HG03521 (cell line): Measurements from ENCODE around the gene MCOLN3.
A peak's percentile ranks its signal among the peaks of the same experiment; 100 is the strongest.

Experiments
- ATAC-seq: cut with Tn5 transposase; IDR thresholded peaks from one replicate; pipeline ENCODE4 v1.9.1; 2021; ENCODE audit warnings: mild to moderate bottlenecking, moderate library complexity; ENCODE audit not compliant: unreplicated experiment

MCOLN3 gene, protein sequence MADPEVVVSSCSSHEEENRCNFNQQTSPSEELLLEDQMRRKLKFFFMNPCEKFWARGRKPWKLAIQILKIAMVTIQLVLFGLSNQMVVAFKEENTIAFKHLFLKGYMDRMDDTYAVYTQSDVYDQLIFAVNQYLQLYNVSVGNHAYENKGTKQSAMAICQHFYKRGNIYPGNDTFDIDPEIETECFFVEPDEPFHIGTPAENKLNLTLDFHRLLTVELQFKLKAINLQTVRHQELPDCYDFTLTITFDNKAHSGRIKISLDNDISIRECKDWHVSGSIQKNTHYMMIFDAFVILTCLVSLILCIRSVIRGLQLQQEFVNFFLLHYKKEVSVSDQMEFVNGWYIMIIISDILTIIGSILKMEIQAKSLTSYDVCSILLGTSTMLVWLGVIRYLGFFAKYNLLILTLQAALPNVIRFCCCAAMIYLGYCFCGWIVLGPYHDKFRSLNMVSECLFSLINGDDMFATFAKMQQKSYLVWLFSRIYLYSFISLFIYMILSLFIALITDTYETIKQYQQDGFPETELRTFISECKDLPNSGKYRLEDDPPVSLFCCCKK

DNA sequence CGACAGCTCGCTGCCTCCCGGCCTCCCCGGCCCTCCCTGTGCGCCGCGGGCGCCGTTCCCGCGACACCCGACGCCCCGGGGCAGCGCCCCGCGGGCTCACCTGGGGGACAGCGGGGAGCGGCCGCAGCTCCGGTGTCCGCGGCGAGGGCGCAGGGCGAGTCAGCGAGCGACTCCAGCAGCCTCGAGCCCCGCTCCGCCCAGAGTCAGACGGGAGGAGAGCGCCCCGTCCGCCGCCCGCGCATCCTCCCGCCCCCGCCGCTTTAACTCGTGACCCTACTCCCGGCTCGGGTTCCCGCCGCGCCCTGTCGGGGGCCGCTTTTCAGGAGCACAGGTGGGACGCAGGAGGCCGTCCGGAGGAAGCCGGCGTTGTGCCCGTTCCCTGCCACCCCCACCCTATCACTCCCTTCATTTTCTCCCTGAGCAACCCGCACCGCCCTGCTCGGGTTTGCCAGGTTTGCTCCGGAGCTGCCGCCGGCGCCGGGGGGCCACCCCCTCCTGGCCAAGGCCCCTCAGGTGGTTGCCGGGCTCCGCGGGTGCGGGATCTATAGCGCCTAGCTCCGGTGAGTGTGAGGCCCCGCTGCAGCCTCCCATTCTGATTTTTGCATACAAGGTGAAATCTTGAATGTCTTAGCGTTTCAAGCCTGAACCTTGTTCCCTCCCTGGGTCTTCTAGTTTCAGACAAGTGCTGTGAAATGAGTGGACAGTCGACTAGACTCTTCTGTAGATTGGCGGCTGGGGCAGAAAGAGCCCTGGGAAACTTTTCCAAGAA lies at the start of gene MCOLN3:
Gene MCOLN3, minus strand, starts transcription at position 205 of the 769 bp plus-strand sequence. CDS start 3,140 bp downstream, outside the sequence.
- peak; percentile 68 for ATAC-seq

DNA sequence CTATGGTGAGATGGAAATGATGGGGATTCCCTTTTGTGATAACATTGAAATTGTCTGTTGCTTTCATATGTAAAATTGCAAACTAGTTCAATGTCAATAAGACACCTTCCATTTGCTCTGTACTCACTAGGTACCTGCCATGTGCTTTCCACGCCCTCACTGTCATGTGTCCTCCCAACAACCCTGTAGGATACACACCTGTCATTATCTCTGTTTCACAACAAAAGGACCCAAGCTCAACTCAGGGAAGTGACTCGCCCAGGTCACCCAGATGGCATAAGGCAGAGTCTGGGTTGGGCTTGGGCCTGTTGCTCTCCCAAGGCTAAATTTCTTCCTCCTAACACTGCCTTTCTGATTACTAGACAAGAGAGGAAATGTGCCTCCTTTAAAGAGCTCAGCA lies 45.3 kb upstream of the MCOLN3 start:
- ATAC-seq, result no peak

DNA sequence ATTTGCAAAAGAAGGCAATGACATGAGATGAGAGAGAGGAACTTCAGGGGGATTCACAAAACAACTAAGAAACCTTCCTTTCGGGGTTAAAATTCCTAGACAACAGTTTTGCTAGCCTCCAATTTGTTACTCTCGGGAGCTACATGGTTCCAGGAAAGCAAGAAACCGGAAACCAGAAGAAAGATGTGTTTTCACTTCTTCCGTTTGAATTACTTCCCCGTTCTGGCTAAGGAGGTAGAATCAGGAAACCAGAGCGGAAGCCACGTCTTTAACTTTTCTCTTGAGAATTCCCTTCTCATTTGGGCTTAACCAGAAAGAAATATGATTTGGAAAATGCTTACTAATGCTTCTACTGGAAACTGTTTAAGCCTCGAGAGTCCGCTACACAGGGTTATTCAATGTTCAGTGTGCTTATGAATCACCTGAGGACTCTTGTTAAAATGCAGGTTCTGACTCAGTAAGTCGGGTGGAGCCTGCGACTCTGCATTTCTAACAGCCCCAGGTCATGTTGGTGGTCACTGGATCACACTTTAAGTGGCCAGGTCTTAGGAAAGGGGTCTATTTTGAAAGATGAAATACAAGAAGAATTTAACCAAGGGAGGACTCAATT lies 43.5 kb upstream of the MCOLN3 start:
- ATAC-seq, result no peak

DNA sequence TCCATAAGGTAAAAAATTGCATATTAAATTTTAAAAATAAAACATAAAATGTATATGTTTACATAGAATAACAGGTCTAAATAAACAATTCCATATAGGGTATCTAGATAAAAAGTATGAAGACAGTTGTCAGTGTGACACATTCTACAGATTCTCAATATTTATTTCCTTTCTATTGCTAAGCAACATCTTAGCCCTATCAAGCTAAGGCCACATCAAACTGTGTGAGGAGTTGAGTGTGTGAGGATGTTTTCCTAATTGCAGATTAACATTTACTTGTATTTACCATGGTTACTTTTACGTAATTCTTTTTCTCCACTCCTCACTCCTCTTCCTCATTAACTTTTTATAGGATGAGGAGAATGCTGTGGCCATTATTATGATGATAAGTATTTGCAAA lies 41.9 kb upstream of the MCOLN3 start:
- ATAC-seq, result no peak

DNA sequence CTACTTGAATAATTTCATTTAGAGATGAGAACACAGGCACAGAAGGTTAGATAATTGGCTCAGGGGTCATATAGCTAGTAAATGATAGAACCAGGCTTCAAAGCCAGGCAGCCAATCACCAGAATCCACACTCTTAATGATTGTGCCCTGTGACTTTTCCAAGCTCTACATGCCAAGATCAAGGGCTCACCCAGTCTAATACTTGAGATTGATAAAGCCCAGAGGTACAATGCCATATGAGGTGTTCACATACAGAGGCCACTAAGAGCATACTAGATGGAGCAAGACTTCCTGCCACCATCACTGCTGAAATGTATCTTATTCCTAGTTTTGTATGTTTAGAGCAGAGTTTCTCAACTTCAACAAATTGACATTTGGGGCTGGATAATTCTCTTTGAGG lies 40.9 kb upstream of the MCOLN3 start:
- no peak for ATAC-seq

DNA sequence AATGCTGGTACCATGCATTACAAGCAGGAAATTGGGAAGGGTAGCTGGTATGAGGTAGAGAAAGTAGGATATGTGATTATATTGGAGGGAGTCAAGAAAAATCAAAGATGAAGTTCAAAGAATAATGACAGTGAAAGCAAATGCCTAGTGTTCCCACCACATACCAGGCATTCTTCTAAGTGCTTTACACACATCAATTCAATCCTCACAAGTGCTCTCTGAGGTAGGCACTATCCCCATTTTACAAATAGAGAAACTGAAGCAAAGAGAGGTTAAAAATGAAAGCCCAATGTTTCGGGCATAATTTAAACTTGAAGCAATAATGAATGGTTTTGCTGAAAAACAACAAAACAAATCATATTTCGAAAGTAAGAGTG lies 40.1 kb upstream of the MCOLN3 start:
- no peak for ATAC-seq

DNA sequence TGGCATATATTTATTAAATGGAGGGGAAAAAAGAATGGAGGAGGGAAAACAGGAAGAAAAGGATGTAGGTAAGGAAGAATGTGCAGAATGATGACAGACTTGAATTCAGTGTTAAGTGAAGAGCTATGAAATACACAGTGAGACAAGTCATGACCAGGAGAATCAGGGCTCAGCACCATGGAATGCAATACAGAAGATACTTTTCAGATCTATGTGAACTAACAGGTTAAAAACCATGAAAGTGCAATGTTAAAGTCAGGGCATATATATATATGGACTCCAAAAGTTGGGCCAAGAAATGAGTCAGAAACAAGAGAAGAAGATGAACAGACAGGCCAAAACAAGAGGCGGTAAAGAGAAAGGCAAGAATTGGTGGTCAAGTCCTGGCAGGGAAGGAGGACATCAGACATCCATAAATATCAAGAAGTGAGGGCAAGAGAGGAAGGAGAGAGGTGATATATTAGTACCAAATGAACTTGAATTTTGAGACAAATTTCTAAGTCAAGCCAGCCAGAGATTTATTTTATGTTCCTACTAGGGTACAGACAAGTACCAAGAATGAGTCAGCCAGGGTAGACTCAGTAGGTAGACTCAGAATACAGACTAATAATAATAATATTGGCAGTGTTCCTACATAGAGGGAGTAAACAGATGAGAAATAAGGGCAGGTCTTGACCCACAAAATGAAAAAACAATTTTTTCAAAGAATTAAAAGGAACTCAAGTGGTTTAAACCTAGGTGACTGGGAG lies 39.5 kb upstream of the MCOLN3 start:
- no peak for ATAC-seq

GRCh38 chr1:85085417-85085816 lies 37.1 kb upstream of the MCOLN3 start:
- no peak for ATAC-seq

GRCh38 chr1:85078903-85079302 lies 30.6 kb upstream of the MCOLN3 start:
- no peak for ATAC-seq

GRCh38 chr1:85074365-85074964 lies 26.2 kb upstream of the MCOLN3 start:
- ATAC-seq, result no peak

DNA sequence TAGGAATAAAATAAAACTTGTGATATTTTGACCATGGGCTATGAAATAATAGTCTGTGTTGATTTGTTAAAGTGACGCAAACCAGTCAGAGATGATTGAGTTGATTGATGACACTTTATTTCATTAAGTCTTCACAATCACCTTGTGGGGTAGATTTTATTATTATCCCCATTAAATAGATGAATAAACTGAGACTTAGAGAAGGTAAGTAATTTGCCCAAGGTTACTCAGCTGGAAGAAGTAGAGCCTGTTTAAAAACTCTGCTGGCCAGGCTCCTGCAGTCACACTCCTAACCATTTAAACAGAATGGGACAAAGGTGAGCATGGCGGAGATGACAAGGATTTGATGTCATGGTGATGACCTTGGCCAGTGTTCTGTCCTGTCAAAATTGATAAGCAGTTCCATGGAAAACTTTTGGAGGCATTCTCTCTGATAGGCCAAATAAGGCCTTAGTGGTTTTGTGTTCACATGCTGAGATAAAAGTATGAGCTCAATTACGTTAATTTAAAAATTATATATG lies 22.7 kb upstream of the MCOLN3 start:
- no peak for ATAC-seq

- no peak for ATAC-seq
Observed at GRCh38 chr1:85068846-85069245, 20.5 kb upstream of the MCOLN3 start.

DNA sequence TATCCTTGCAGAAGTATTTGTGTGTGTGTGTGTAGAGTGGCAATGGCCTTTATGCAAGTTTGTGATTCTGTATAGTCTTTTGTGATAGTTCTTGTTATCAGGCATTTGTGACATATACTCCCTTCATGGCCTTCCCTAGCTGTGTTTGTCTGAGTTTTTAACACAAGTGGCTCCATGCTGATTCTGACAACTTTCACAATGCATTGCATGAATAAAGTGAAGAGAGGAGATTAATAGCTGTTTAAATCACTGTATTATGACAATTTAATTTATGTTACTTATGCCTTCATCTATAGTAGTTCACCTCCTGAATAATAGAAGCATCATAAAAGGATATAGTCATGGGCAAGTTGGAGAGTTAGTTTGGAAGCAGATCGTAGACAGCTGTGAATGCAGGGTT lies 17.2 kb upstream of the MCOLN3 start:
- ATAC-seq, result no peak

- no peak for ATAC-seq
Observed at GRCh38 chr1:85062425-85063026, 14.2 kb upstream of the MCOLN3 start.

DNA sequence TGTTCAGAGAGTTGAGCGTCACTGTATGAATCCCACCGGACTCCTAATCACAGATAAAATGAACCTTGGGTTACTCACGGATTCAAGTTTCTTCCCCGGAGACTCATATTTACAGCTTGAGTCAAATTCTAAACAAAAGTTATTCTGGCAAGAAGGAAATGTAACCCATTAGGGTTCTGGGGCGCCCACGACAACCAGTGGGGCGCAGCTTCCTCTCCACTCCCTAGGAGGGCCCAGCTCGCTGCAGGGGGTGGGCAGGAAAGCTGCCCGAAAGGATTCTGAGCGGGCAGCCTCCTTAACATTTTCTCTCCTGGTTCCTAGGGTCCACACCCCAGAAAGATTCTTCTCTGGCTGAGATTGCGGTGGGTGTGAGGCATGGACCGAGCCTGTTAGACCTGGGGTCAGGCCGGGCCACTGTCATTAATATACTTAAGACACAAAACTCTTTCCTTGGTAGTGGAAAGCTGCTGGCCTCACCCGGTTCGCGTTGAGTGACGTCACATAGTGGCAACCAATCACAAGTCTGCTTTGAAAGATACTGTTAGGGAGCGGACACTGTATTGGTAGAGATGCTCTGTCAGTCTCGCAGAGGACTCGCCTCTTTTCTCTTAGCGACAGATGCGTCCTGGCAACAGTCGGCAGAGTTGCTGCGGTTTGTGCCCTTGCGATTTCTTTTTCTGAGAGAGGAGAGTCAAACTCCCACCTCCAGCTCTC lies 13.6 kb upstream of the MCOLN3 start:
- ATAC-seq, result peak; percentile 100

- ATAC-seq, result no peak
Observed at GRCh38 chr1:85060038-85060437, 11.7 kb upstream of the MCOLN3 start.

GRCh38 chr1:85059563-85059962 lies 11.3 kb upstream of the MCOLN3 start:
- no peak for ATAC-seq

GRCh38 chr1:85058786-85059185 lies 10.5 kb upstream of the MCOLN3 start:
- no peak for ATAC-seq

GRCh38 chr1:85058311-85058710 lies 10.0 kb upstream of the MCOLN3 start:
- ATAC-seq, result no peak
